ENCODE results near the gene ZNF507.
A peak's percentile ranks its signal among the peaks of the same experiment; 100 is the strongest.

ZNF507 gene

GRCh38 chr19:32339988-32340874, 5.2 kb upstream of the ZNF507 start:
- DNase-seq: peak; percentile 7

GRCh38 chr19:32342695-32343094, 2.7 kb upstream of the ZNF507 start:
- DNase-seq: no peak

DNA sequence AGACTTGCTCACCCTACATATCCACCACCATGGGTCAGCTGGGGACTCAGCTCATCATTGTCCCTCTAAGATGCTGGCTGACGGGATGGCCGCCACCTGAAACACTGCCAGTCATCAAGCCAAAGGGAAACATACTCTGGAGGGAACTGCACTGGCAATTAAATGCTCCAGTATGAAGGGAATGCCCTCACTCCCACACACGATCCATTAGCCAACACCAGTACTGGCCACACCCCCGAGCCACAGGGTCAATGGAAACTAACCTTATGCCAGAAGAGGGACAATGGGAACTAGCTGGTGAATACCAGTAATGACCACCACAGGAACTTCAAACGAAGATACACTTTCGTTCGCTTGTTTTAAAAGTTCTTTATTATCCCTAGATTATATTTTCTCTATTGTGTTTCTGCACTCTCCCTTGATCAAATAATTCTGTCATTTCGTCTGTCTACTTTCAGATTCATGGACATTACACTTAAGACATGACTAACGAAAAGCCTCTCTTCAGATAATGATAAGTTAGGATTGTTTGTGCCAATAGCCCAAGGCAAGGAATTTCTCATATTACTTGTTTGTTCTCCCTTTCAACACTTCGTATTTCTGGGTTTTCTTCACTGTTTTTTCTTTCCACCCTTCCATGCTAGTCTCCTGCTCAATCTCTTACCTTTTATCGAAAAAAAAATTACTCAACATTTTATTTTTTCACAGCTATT, 1.7 kb upstream of the ZNF507 start:
- DNase-seq: no peak

- no peak for DNase-seq
Measured at GRCh38 chr19:32346901-32347300, 1.5 kb downstream of the ZNF507 start.

GRCh38 chr19:32347573-32347972, 2.2 kb downstream of the ZNF507 start:
- DNase-seq: no peak

DNA sequence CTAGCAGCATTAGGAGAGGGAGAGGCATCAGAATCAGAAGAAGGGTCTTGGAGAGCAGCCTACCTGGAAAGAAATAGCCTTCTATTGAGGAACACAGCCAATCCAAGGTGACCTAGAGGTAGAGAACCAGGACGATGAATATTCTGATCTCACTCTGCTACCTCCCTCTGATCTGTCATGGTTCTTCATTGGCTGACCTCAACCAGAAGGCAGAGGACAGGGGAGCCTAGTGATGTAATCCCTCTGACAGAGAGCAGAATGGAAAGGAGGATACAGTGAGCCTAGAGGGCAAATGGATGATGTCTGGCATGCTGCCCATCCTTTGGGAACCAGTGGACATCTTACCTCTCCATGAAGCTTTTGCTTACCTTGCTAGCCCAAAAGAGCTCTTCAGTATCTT, 3.6 kb downstream of the ZNF507 start:
- no peak for DNase-seq

DNA sequence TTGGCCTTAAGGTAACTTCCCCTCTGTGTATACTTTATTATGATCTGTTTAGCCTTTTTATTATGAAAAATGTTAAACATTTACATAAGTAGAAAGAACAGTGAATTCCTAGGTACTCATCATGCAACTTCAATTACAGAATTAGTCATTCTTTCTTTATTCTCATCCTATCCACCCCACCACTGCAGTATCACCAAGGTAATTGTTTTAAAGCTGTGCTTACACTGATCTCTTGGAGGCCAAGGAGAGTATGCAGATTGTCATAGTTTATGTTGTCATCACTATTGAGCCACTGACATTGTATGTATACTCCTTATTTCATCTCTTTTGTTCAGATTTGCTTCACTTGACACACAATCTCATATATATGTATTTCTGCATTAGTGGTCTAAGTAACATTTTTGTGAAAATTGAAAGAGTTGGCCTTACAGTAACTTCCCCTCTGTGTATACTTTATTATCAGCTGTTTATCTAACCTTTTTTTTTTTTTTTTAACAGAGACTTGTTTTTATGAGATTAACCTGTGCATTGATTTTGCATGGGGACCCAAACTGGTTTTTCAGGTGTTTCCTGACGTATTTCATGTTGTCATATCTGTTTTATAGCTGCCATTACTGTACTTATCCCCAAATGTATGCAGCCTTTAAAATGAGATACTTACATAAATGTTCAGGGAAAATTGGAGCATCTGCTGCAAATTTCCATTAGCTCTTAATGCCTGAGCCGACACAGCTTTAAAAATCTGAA, 4.5 kb downstream of the ZNF507 start:
- DNase-seq: no peak

DNA sequence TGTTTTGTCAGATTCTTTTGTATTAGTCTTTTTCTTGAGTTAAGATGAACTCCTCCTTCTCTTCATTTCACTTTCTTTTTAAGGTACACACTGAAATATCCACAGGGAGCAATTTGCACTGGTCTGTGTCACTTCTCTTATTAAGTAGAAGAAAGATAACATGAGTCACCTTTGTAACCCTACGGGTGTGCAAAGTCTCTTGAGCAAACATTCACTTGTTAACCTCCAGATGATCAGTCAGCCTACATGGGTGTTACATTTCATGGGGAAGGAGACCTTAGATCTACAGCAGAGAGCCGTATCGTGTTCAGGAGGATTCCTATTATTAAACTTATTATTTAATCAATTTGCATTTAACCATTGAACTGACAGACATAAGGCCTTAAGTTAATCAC, 5.1 kb downstream of the ZNF507 start:
- DNase-seq: no peak

DNA sequence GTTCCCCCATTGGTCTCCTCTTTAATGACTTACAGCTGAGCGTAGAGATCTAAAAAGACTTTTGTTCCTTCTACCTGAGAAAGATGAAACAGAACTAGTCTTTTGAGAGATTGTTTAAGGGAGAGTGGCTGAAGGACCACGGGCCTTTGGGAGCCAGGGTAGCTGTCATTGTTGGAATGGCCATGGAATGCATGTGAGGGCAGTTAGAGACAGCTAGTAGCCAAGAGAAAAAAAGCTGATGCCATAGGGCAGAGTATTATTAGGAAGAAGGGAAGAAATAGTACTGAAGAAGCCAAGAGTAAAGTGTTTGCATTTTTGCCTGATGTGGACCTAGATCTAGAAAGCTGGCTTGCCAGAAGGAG, 5.6 kb downstream of the ZNF507 start:
- no peak for DNase-seq

- no peak for DNase-seq
Measured at GRCh38 chr19:32352241-32352630, 6.8 kb downstream of the ZNF507 start.

GRCh38 chr19:32354345-32354744, 8.9 kb downstream of the ZNF507 start:
- DNase-seq: no peak

GRCh38 chr19:32355309-32355708, 9.9 kb downstream of the ZNF507 start:
- no peak for DNase-seq

DNA sequence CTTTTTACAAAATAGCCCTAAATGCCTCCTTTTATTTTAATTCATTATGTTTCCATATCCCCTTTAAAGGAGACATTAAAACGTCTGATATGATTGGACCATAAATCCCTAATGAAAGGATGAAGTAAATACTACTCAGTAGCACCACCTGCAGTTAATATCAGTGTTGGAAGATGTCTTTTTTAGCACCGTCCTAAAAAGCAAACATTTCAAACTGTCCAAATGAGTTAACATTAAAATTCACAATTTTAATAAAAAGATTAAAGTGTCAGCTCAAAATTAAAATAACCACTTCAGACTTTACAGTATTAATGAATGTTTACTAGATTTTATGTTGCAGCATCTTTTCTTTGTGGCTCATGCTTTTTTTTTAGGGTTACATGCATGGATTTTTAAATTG, 12.3 kb downstream of the ZNF507 start:
- DNase-seq: no peak

GRCh38 chr19:32358321-32358720, 12.9 kb downstream of the ZNF507 start:
- no peak for DNase-seq

DNA sequence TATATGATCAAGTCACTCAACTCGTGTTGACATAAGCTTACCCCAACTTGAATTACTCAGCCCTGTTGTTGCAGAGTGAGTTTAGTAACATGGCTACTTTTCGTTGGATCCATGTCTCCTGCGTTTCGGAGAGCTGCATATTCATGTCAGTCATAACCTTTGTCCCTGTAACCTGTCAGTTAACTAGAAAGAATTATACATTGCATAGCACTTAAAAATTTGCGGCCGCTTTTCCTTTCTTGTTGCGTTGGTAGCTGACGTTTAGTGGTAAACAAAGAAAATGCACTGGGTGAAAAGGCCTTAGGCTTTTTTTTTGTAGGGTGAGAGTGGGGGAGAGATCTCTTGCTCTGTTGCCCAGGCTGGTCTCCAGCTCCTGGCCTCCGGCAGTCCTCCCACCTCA, 14.2 kb downstream of the ZNF507 start:
- no peak for DNase-seq

DNA sequence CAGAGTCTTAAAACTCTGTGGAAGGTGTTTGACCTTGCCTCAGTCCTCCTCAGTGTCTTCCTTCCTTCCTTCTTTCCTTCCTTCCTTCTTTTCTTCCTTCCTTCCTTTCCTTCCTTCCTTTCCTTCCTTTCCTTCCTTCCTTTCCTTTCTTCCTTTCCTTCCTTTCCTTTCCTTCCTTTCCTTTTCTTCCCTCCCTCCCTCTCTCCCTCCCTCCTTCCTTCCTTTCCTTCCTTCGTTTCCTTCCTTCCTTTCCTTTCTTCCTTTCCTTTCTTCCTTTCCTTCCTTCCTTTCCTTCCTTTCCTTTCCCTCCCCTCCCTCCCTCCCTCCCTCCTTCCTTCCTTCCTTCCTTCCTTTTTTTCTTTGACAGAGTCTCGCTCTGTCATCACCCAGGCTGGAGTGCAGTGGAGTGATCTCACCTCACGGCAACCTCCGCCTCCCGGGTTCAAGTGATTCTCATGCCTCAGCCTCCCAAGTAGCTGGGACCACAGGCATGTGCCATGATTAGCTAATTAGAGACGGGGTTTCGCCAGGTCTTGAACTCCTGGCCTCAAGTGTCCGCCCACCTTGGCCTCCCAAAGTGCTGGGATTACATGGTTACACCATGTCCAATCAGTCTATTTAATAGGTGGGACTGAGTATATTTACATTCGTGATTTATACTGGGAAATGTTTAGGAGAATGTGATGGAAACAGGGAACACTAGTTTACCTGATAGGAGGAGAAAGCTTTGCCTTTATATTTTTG, 16.3 kb downstream of the ZNF507 start:
- DNase-seq: no peak

DNA sequence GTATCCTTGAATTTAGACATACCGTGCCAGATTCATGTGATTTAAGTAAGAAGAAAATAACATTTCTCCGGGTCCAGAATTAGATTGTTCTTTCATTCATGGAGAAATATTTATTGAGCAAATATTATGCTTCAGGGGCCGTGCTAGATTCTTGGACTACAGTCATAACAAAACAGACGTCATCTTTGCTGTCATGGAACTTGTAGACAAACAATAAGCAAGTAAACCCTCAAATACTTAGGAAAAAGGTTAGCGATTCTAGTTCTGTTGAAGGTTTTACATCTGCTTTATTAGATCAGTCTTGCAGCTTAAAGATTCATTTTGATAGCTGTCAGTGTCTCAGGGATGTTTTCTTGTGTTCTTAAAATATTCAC, 16.9 kb downstream of the ZNF507 start:
- DNase-seq: no peak

DNA sequence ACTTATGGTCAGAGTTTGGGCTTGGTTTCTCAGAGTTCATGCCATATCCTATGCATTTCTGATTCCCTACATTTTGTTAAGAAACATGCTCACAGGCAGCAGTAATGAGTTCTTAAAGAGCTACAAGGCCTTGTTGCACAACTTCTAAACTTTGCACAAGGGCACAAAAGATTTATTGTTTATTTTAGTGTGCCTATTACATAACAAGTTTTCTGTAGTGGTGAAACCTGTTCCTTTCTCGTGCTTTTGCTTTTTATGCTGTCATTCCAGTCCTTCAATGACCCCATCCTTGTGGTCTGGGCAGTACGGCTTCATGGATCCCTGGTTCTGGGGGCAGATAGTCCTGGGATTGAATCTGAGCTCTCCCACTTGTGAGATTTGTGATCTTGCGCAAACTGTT, 17.8 kb downstream of the ZNF507 start:
- DNase-seq: no peak

- no peak for DNase-seq
Measured at GRCh38 chr19:32363632-32364031, 18.2 kb downstream of the ZNF507 start.

- DNase-seq: no peak
Measured at GRCh38 chr19:32364040-32364439, 18.6 kb downstream of the ZNF507 start.

- no peak for DNase-seq
Measured at GRCh38 chr19:32367063-32367462, 21.7 kb downstream of the ZNF507 start.

- DNase-seq: no peak
Measured at GRCh38 chr19:32367948-32368536, 22.6 kb downstream of the ZNF507 start.

DNA sequence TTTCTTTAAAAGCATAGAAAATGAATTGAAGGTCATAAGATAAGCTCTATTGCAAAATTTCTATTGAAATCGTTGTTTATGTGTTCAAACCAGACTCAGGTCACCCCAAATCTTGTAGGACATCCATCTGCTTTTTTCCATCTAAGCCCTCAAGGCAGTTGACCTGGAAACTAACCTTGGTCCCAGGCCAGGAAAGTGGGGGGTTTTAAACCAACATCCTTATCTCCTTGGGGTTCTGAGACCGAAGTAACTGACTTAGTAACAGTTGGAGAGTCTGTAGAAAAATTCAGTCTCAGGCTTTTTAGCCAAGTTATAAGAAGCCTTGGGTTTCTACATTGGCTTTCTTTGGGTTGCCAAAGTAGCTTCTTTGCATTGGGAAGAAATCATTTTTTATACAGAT, 23.4 kb downstream of the ZNF507 start:
- DNase-seq: no peak

Measured in DMS79 (cell line).